Aortic smooth muscle cell (primary cell): Measurements from ENCODE around the gene CELF3. TPM values are rescaled to one million over a fixed set of nuclear protein-coding genes. Genes with fewer than 3 reads are reported as not detected.

Experiments used
- total RNA-seq: library from RNA; depleted of rRNA; stranded (reverse); fragments of >200 nt; gene quantifications from 2 replicates; pipeline ENCODE4 v1.2.3, GENCODE V29; 2014

The CELF3 gene
- not detected in 2 replicates for total RNA-seq

GRCh38 chr1:151716771-151717631 lies at the start of gene CELF3:
Gene CELF3, minus strand, starts transcription at chr1:151716803. Its CDS starts 783 bp downstream, at chr1:151716020.

DNA sequence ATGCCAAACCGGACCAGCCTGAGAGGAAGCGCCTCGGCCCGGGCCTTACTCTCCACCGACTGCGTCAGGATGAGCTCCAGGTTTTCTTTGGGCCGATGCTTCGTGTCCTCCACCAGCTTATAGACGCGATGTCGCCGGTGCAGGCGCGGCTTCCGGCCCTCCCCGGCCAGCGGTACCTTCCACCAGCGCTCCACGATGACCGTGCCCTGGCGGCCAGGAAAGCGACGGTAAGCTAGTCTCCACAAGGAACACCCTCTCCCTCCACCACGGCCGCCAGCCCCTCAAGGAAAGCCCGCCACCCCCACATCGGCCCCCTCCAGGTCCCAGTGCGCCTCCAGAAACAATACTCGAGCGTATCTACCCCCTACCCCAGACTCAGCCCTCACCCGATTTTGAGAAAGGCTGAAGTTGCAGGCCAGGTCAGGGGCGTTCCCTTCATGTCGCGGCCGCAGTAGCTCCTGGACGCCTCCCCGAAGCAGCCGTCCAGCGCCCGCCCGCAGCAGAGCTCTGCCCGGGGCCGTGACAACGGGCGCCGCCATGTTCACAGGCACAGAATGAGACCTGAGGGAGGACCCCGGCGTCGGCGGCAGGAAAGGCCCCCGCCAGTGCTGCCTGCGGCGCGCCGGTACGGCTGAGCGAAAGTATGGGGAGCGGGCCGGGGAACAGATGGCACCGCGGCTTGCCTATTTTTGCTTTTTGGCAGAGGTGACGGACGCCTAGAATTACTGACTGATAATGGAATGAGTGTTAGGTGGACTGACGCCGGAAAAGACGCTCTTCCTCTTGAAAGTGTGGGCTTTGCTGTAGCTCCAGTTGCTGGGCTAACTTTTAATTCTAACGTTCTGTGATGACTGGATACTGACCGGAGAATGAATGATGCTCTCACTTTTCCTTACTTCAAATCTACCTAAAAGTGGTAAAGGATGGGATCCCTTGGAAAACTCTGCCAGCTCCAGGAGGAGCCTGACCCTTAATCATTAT lies 46.6 kb upstream of the CELF3 start, which contains the start of gene MRPL9:
MRPL9 (minus strand) TSS at position 556 of the 981 bp plus-strand sequence; CDS start at position 539, 17 bp downstream.

DNA sequence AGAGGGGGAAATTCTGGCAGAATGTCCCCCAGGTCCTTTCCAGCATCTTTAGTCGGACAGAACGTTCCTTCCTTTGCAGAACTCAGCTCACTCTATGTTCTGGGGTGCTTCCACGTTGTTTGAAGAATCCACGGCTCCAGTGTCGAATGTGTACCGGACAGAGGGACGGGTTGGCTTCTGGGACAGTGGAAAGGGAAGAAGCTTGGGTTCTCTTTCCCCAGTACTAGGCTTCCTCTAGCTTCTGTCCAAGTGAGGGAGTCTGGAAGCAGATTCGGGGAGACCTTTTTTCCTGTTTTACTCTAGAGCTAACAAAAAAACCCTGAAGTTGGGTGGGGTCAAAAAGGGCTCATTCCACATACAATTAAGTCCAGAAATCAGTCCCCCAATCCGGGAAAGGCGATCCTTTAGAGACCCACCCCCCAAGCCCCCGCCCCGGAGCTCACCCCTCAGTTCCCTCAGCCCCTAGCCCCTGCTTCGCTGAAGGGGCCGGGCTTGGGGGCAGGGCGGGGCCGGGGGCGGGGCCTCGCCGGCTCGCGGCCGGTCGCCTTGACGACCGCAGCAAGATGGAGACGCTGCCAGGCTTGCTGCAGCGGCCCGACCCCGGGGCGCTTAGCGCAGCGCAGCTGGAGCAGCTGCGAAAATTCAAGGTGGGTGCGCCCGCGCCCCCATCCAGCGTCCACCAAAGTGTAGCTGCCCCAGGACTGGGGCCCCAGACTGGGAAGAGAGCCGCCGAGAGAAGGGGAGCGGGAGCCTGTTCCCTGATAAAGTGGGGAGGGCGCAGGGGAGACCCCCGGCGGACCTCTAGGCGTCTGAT lies 4.6 kb upstream of the CELF3 start, which contains the start of gene RIIAD1:
RIIAD1 (plus strand) TSS at position 549 of the 814 bp plus-strand sequence; CDS start at position 564, 15 bp downstream.

Other genes with a start within 250 kb of the CELF3 start
- under 0.01 and 0.06 TPM in 2 replicates for gene CGN, start 205.4 kb downstream of the CELF3 start, total RNA-seq
- 3.0 and 4.1 TPM in 2 replicates for gene TUFT1, start 176.5 kb downstream of the CELF3 start, total RNA-seq
- 22.5 and 23.3 TPM in 2 replicates for gene SNX27, start 104.8 kb downstream of the CELF3 start, total RNA-seq
- gene RIIAD1, start 4.7 kb upstream of the CELF3 start, total RNA-seq, result 1.1 TPM in 1 of 2 replicates, not detected in the other
- gene MRPL9, start 46.7 kb upstream of the CELF3 start, total RNA-seq, result 66.6 and 73.0 TPM in 2 replicates
- gene TDRKH, start 73.7 kb upstream of the CELF3 start, total RNA-seq, result 2.3 and 2.4 TPM in 2 replicates
- gene LINGO4, start 88.6 kb upstream of the CELF3 start, total RNA-seq, result not detected in 2 replicates
- not detected in 2 replicates for gene RORC, start 115.0 kb upstream of the CELF3 start, total RNA-seq
- not detected in 2 replicates for gene C2CD4D, start 123.0 kb upstream of the CELF3 start, total RNA-seq
- not detected in 2 replicates for gene THEM5, start 136.9 kb upstream of the CELF3 start, total RNA-seq
- 8.5 and 10.7 TPM in 2 replicates for gene THEM4, start 192.7 kb upstream of the CELF3 start, total RNA-seq